Measurements from ENCODE around the gene LIPG. TPM values are rescaled to one million over a fixed set of nuclear protein-coding genes. Genes with fewer than 3 reads are reported as not detected.
"Not testable (repeated sequence)": the region's sequence is repeated elsewhere in the genome, so short reads cannot be mapped to it uniquely, and the experiment has no call there.

Gene LIPG
- total and polyA plus RNA-seq, 2 of the 13 experiments (the other 11 are each of a cell fraction or from before 2014, with no cell fraction given), result 0.96 to 10.8 TPM

- ChIA-PET POLR2A (no interaction called here), CTCF (ENCODE audit: low intra/inter-chr PET ratio, low total read pairs) (no interaction called here)
- Histone ChIP-seq H3K27me3 (ENCODE audit: control insufficient read depth in 1 of 2, insufficient read depth in 2 of 2, low read length in 2 of 2) (no peaks in the 10 kb centered on the region), H2AFZ (ENCODE audit: low read length) (no peak overlapping the region), H3K4me2 (ENCODE audit: low read depth, low read length) (no peak overlapping the region), H3K27ac (ENCODE audit: extremely low read length, insufficient read depth, low read length) (no peak overlapping the region), H3K36me3 (replicated peaks in 1 of 2; ENCODE audit: control insufficient read depth in 1 of 2, insufficient read depth in 2 of 2, low read length in 2 of 2) (no peaks in the 10 kb centered on the region), H3K9me3 (ENCODE audit: low read length) (no peaks in the 10 kb centered on the region), H3K9ac (ENCODE audit: insufficient read depth, low read depth, low read length) (no peak overlapping the region), H4K20me1 (ENCODE audit: insufficient read depth, low read length) (no peaks in the 10 kb centered on the region), H3K4me3 (replicated peaks in 1 of 3; ENCODE audit: insufficient read depth in 1 of 3, low read depth in 2 of 3, low read length in 3 of 3) (no peak overlapping the region), H3K79me2 (ENCODE audit: insufficient read depth, low read length) (no peaks in the 10 kb centered on the region), H3K4me1 (ENCODE audit: insufficient read depth, low read length) (peaks cover 20% of the 10 kb centered on the region)
- ATAC-seq (no peak), FAIRE-seq (no peak), DNase-seq (ENCODE audit: low spot score) (no peak)
- intact Hi-C loops (cut with micrococcal nuclease; ENCODE audit: unreplicated experiment) (no loop called here), in situ Hi-C loops (cut with HindIII; ENCODE audit: extremely low pct_ligation_motif_present, low pct_unique_long_range_greater_than_20kb) (no loop called here)
- BruUV-seq (replicated peaks), result no TSS peak
- no peak for TF ChIP-seq ZNF572 (CRISPR knock-in tag; IDR thresholded peaks at IDR 0.05)
- TF ChIP-seq MAFK (conservative IDR thresholded peaks at IDR 0.05 in 1 of 2, IDR thresholded peaks at IDR 0.05 in 1 of 2; ENCODE audit: low read length in 2 of 2), result peak; percentile 56 to 79; a peak in 3 of 4 replicates
- TF ChIP-seq MAFF (IDR thresholded peaks at IDR 0.05; ENCODE audit: low read depth, low read length), result peak; percentile 73
- 0 out of 2 replicates have a peak, but pooled peaks have one; percentile 20 for TF ChIP-seq MAFG (CRISPR knock-in tag; IDR thresholded peaks at IDR 0.05)
- WGBS (ENCODE audit: low lambda C conversion rate), result 75% methylated on average over 8 of the region's 8 CpGs
Measured at GRCh38 chr18:49582579-49582978, 20.7 kb downstream of the LIPG start.

DNA sequence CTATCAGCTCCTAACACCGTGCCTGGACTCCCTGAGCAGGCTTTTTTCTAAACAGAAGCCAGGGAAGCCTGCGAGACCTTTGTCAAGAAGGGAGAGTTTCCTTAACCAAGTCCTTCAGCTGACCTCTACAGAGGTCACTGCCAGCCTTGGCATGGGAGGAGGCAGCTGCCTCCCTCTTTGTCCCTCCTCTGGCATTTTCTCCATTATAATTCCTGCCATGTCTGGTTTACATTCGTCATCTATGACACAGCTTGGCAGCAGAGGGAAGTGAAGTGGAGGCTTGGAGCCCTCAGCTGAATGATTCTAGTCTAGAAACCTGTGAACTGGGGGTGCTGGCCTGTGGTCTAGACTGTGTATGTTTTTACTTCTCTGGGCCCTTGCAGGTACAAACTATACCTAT is 22.5 kb downstream of the LIPG start:
- no peaks in the 10 kb centered on the region for H3K27me3 ChIP-seq (ENCODE audit: control insufficient read depth in 1 of 2, insufficient read depth in 2 of 2, low read length in 2 of 2)
- no peak overlapping the region for H3K4me3 ChIP-seq (replicated peaks in 1 of 3; ENCODE audit: insufficient read depth in 1 of 3, low read depth in 2 of 3, low read length in 3 of 3)
- DNase-seq (ENCODE audit: low spot score) (no peak), ATAC-seq (no peak), FAIRE-seq (no peak)
- H3K79me2 ChIP-seq (ENCODE audit: insufficient read depth, low read length), result no peaks in the 10 kb centered on the region
- ChIA-PET CTCF (ENCODE audit: low intra/inter-chr PET ratio, low total read pairs) (no interaction called here), POLR2A (no interaction called here)
- TF ChIP-seq SPEN (CRISPR knock-in tag; IDR thresholded peaks at IDR 0.05; ENCODE audit: low read depth), result no peak
- TF ChIP-seq MAX (IDR thresholded peaks at IDR 0.05), result no peak
- intact Hi-C loops (cut with micrococcal nuclease; ENCODE audit: unreplicated experiment), result no loop called here
- H3K4me1 ChIP-seq (ENCODE audit: insufficient read depth, low read length), result peaks cover 20% of the 10 kb centered on the region
- no peak overlapping the region for H2AFZ ChIP-seq (ENCODE audit: low read length)
- 96% methylated on average over 3 of the region's 3 CpGs for WGBS (ENCODE audit: low lambda C conversion rate)
- H3K36me3 ChIP-seq (replicated peaks in 1 of 2; ENCODE audit: control insufficient read depth in 1 of 2, insufficient read depth in 2 of 2, low read length in 2 of 2), result no peaks in the 10 kb centered on the region
- H3K4me2 ChIP-seq (ENCODE audit: low read depth, low read length), result no peak overlapping the region
- in situ Hi-C loops (cut with HindIII; ENCODE audit: extremely low pct_ligation_motif_present, low pct_unique_long_range_greater_than_20kb), result no loop called here
- no peaks in the 10 kb centered on the region for H3K9me3 ChIP-seq (ENCODE audit: low read length)
- no TSS peak for BruUV-seq (replicated peaks)
- no peak overlapping the region for H3K9ac ChIP-seq (ENCODE audit: insufficient read depth, low read depth, low read length)
- no peaks in the 10 kb centered on the region for H4K20me1 ChIP-seq (ENCODE audit: insufficient read depth, low read length)
- H3K27ac ChIP-seq (ENCODE audit: extremely low read length, insufficient read depth, low read length), result no peak overlapping the region

- H3K36me3 ChIP-seq (replicated peaks in 1 of 2; ENCODE audit: control insufficient read depth in 1 of 2, insufficient read depth in 2 of 2, low read length in 2 of 2); H3K27me3 ChIP-seq (ENCODE audit: control insufficient read depth in 1 of 2, insufficient read depth in 2 of 2, low read length in 2 of 2); intact Hi-C loops (cut with micrococcal nuclease; ENCODE audit: unreplicated experiment); in situ Hi-C loops (cut with HindIII; ENCODE audit: extremely low pct_ligation_motif_present, low pct_unique_long_range_greater_than_20kb); POLR2A ChIA-PET; H3K9me3 ChIP-seq (ENCODE audit: low read length); H2AFZ ChIP-seq (ENCODE audit: low read length); CTCF ChIA-PET (ENCODE audit: low intra/inter-chr PET ratio, low total read pairs); ATAC-seq; H3K79me2 ChIP-seq (ENCODE audit: insufficient read depth, low read length); H3K4me3 ChIP-seq (replicated peaks in 1 of 3; ENCODE audit: insufficient read depth in 1 of 3, low read depth in 2 of 3, low read length in 3 of 3); H3K9ac ChIP-seq (ENCODE audit: insufficient read depth, low read depth, low read length); H3K27ac ChIP-seq (ENCODE audit: extremely low read length, insufficient read depth, low read length); DNase-seq (ENCODE audit: low spot score); BruUV-seq (replicated peaks); H4K20me1 ChIP-seq (ENCODE audit: insufficient read depth, low read length); FAIRE-seq; H3K4me2 ChIP-seq (ENCODE audit: low read depth, low read length): not testable (repeated sequence)
- WGBS (ENCODE audit: low lambda C conversion rate), result 95% methylated on average over 4 of the region's 4 CpGs
- peaks cover 20% of the 10 kb centered on the region for H3K4me1 ChIP-seq (ENCODE audit: insufficient read depth, low read length)
Measured at GRCh38 chr18:49584951-49585350, 23.1 kb downstream of the LIPG start.
